Lower leg skin (tissue), 4 donors: ENCODE data around the gene OBSCN. TPM values are rescaled to one million over a fixed set of nuclear protein-coding genes. Genes with fewer than 3 reads are reported as not detected.

Experiments
- DNase-seq, 2 donors: peaks; one replicate each; pipeline ENCODE4 v3.0.0-alpha.2; 2019; ENCODE audit warnings: low spot score in 2 of 2
- H3K4me3 ChIP-seq: fragments of 200-600 bp; sonication (generic); 2 replicates; pipeline ENCODE4 v1.5.1; 2017; ENCODE audit warnings: mild to moderate bottlenecking, low read depth; ENCODE audit not compliant: poor library complexity, severe bottlenecking
- CTCF ChIP-seq, 3 donors: fragments of 450-650 bp; IDR thresholded peaks; one replicate each; pipeline ENCODE4 v1.5.1; 2016; ENCODE audit warnings: antibody characterized with exemption in 3 of 3, mild to moderate bottlenecking in 3 of 3, moderate library complexity in 2 of 3
- POLR2A ChIP-seq, 2 donors: fragments of 450-650 bp; IDR thresholded peaks; one replicate each; pipeline ENCODE4 v1.6.1; 2016 to 2017; ENCODE audit warnings: antibody characterized with exemption in 2 of 2, mild to moderate bottlenecking in 1 of 2, moderate library complexity in 1 of 2
- WGBS, 2 donors: methylation state at CpG; one replicate each; pipeline ENCODE4 v1.1.5; 2018; 5-methylcytosine and 5-hydroxymethylcytosine counted together
- intact Hi-C: fragments of 100-400 bp; cut with DNase I; formaldehyde crosslinking; loops from one replicate; pipeline ENCODE4 v1.15.0; 2023; ENCODE audit warnings: low total_unique reads
- total RNA-seq, 4 donors: library from RNA; depleted of rRNA; stranded (reverse); fragments of >200 nt; gene quantifications; one replicate each; pipeline ENCODE4 v1.1.0, GENCODE V29; 2016

Gene OBSCN
- total RNA-seq, 4 donors from 2014 or later, result 7.4 to 39.2 (median 18.5) TPM

- TF ChIP-seq CTCF (IDR thresholded peaks at IDR 0.05) (no peak), POLR2A (IDR thresholded peaks at IDR 0.05) (no peak)
- 86 to 87% methylated on average over 9 of the region's 9 CpGs for WGBS, 2 donors
- intact Hi-C loops, result no loop called here
- peak in 1 of 2 donors; percentile 72 for DNase-seq
- no peak overlapping the region for H3K4me3 ChIP-seq
These were observed 95.8 kb downstream of the OBSCN start for GRCh38 chr1:228303596-228303995.

- peak in 1 of 2 donors; percentile 61 for DNase-seq
- WGBS, 2 donors, result 76 to 84% methylated on average over 8 of the region's 8 CpGs
- no peak overlapping the region for H3K4me3 ChIP-seq
- intact Hi-C loops, result no loop called here
- TF ChIP-seq POLR2A (IDR thresholded peaks at IDR 0.05), result no peak
- no peak for TF ChIP-seq CTCF (IDR thresholded peaks at IDR 0.05)
These were observed 96.4 kb downstream of the OBSCN start for GRCh38 chr1:228304225-228304624.

- TF ChIP-seq CTCF (IDR thresholded peaks at IDR 0.05) (no peak), POLR2A (IDR thresholded peaks at IDR 0.05) (no peak)
- H3K4me3 ChIP-seq, result no peak overlapping the region
- DNase-seq, result peak in 1 of 2 donors; percentile 65
- 77 to 84% methylated on average over 6 of the region's 6 CpGs for whole genome bisulfite sequencing, 2 donors
- intact Hi-C loops, result no loop called here
These were observed 97.0 kb downstream of the OBSCN start for GRCh38 chr1:228304766-228305395.

- no peak for TF ChIP-seq POLR2A (IDR thresholded peaks at IDR 0.05)
- DNase-seq, result peak in 1 of 2 donors; percentile 77
These were observed 97.9 kb downstream of the OBSCN start for GRCh38 chr1:228305721-228306152.

GRCh38 chr1:228306275-228307217 lies 98.7 kb downstream of the OBSCN start:
- 52 to 65% methylated on average over 24 to 28 of the region's 35 CpGs for WGBS, 2 donors
- peak in 1 of 2 donors; percentile 76 for DNase-seq
- no peak overlapping the region for H3K4me3 ChIP-seq
- intact Hi-C loops, result no loop called here
- TF ChIP-seq POLR2A (IDR thresholded peaks at IDR 0.05) (no peak), CTCF (IDR thresholded peaks at IDR 0.05) (no peak)

More at GRCh38 chr1:228305721-228306152, 97.9 kb downstream of the OBSCN start:
- WGBS, 2 donors, result 81 to 89% methylated on average over 4 to 6 of the region's 6 CpGs
- no peak overlapping the region for H3K4me3 ChIP-seq
- intact Hi-C loops, result no loop called here
